Ascending aorta (tissue), 2 donors: ENCODE data around the gene C9orf152. TPM values are rescaled to one million over a fixed set of nuclear protein-coding genes. Genes with fewer than 3 reads are reported as not detected.
A peak's percentile ranks its signal among the peaks of the same experiment; 100 is the strongest.
"Not testable (repeated sequence)": the region's sequence is repeated elsewhere in the genome, so short reads cannot be mapped to it uniquely, and the experiment has no call there.

Experiments
- DNase-seq, 2 donors: peaks; one replicate each; pipeline ENCODE4 v3.0.0-alpha.2; 2019; ENCODE audit warnings: low spot score in 2 of 2
- H3K27ac ChIP-seq, 2 donors: fragments of 200-600 bp; sonication (generic); one replicate each; pipeline ENCODE4 v1.5.1; 2016 to 2017; ENCODE audit warnings: mild to moderate bottlenecking in 1 of 2
- H3K27me3 ChIP-seq: fragments of 200-600 bp; sonication (generic); one replicate; pipeline ENCODE4 v1.5.1; 2017
- H3K36me3 ChIP-seq, 2 donors: fragments of 200-600 bp; sonication (generic); one replicate each; pipeline ENCODE4 v1.5.1; 2016
- H3K4me1 ChIP-seq, 2 donors: fragments of 200-600 bp; sonication (generic); one replicate each; pipeline ENCODE4 v1.5.1; 2016 to 2017; ENCODE audit warnings: mild to moderate bottlenecking in 1 of 2
- H3K4me3 ChIP-seq, 2 donors: fragments of 200-600 bp; sonication (generic); one replicate each; pipeline ENCODE4 v1.5.1; 2016 to 2017; ENCODE audit warnings: mild to moderate bottlenecking in 1 of 2
- H3K9me3 ChIP-seq, 2 donors: fragments of 200-600 bp; sonication (generic); one replicate each; pipeline ENCODE4 v1.5.1; 2016
- CTCF ChIP-seq, 3 experiments: fragments of 200-600 bp in 2 of 3; fragments of 450-650 bp in 1 of 3; sonication (generic) in 2 of 3; IDR thresholded peaks; one replicate each; pipeline ENCODE4 v1.5.1; 2016 to 2019; ENCODE audit warnings: antibody characterized with exemption in 3 of 3, mild to moderate bottlenecking in 1 of 3, moderate library complexity in 1 of 3
- intact Hi-C: fragments of 100-400 bp; cut with DNase I; formaldehyde crosslinking; loops from one replicate; pipeline ENCODE4 v1.15.1; 2023
- total RNA-seq: library from RNA; depleted of rRNA; stranded (reverse); fragments of >200 nt; gene quantifications from one replicate; pipeline ENCODE4 v1.1.0, GENCODE V29; 2016

C9orf152 gene
- total RNA-seq, 1 donor from 2014 or later = not detected

GRCh38 chr9:110199643-110200042 lies 8.3 kb downstream of the C9orf152 start:
- Histone ChIP-seq H3K27ac (no peak overlapping the region), H3K4me1 (no peaks in the 10 kb centered on the region), H3K9me3 (no peaks in the 10 kb centered on the region), H3K36me3 (no peaks in the 10 kb centered on the region), H3K27me3 (no peaks in the 10 kb centered on the region), H3K4me3 (no peak overlapping the region)
- peak in 1 of 2 donors; percentile 4 for DNase-seq
- TF ChIP-seq CTCF (IDR thresholded peaks at IDR 0.05) = no peak
- intact Hi-C loops = no loop called here

- H3K27me3 ChIP-seq = no peaks in the 10 kb centered on the region
- H3K4me3 ChIP-seq = no peak overlapping the region
- DNase-seq = peak in 1 of 2 donors; percentile 8
- H3K36me3 ChIP-seq = no peaks in the 10 kb centered on the region
- no peaks in the 10 kb centered on the region for H3K4me1 ChIP-seq
- H3K9me3 ChIP-seq = no peaks in the 10 kb centered on the region
- no peak overlapping the region for H3K27ac ChIP-seq
- TF ChIP-seq CTCF (IDR thresholded peaks at IDR 0.05) = no peak
- intact Hi-C loops = no loop called here
These were observed 9.6 kb downstream of the C9orf152 start for GRCh38 chr9:110198357-110198756.

GRCh38 chr9:110197330-110198187 lies 10.4 kb downstream of the C9orf152 start:
- H3K27me3 ChIP-seq = no peaks in the 10 kb centered on the region
- no peaks in the 10 kb centered on the region for H3K9me3 ChIP-seq
- no peak overlapping the region for H3K4me3 ChIP-seq
- no peak overlapping the region for H3K27ac ChIP-seq
- H3K4me1 ChIP-seq = peaks cover 0 to 4% of the 10 kb centered on the region in 2 donors
- no peaks in the 10 kb centered on the region for H3K36me3 ChIP-seq
- DNase-seq = no peak
- no peak for TF ChIP-seq CTCF (IDR thresholded peaks at IDR 0.05)
- intact Hi-C loops = no loop called here

- intact Hi-C loops, H3K36me3 ChIP-seq, H3K4me3 ChIP-seq, H3K27ac ChIP-seq, H3K27me3 ChIP-seq, DNase-seq, H3K9me3 ChIP-seq: not testable (repeated sequence)
- H3K4me1 ChIP-seq = peaks cover 3 to 12% of the 10 kb centered on the region in 2 donors
These were observed 11.9 kb downstream of the C9orf152 start for GRCh38 chr9:110196084-110196499.

GRCh38 chr9:110192531-110193261 lies 15.3 kb downstream of the C9orf152 start:
- H3K36me3 ChIP-seq = no peaks in the 10 kb centered on the region
- intact Hi-C loops = no loop called here
- H3K27me3 ChIP-seq = no peaks in the 10 kb centered on the region
- peak in 1 of 2 donors; percentile 66 for DNase-seq
- H3K4me3 ChIP-seq = peak overlapping the region in 1 of 2 donors; percentile 16
- no peaks in the 10 kb centered on the region for H3K9me3 ChIP-seq
- H3K27ac ChIP-seq = peak overlapping the region; percentile 60 to 66
- no peak for TF ChIP-seq CTCF (IDR thresholded peaks at IDR 0.05)
- peaks cover 3 to 12% of the 10 kb centered on the region in 2 donors for H3K4me1 ChIP-seq

- DNase-seq = peak in 1 of 2 donors; percentile 21
- Histone ChIP-seq H3K36me3 (no peaks in the 10 kb centered on the region), H3K4me3 (no peak overlapping the region), H3K27me3 (no peaks in the 10 kb centered on the region), H3K27ac (peak overlapping the region in 1 of 2 donors; percentile 66), H3K4me1 (peaks cover 3 to 12% of the 10 kb centered on the region in 2 donors), H3K9me3 (no peaks in the 10 kb centered on the region)
- no peak for TF ChIP-seq CTCF (IDR thresholded peaks at IDR 0.05)
- intact Hi-C loops = no loop called here
These were observed 16.3 kb downstream of the C9orf152 start for GRCh38 chr9:110191615-110192014.
